GM21381 (cell line): Measurements from ENCODE around the gene DPP6.

Experiments
- ATAC-seq: cut with Tn5 transposase; IDR thresholded peaks from one replicate; pipeline ENCODE4 v1.9.1; 2021; ENCODE audit warnings: mild to moderate bottlenecking, moderate library complexity; ENCODE audit not compliant: unreplicated experiment

The DPP6 gene

GRCh38 chr7:154332811-154333580 lies 280.8 kb downstream of the DPP6 start:
- ATAC-seq = no peak

DNA sequence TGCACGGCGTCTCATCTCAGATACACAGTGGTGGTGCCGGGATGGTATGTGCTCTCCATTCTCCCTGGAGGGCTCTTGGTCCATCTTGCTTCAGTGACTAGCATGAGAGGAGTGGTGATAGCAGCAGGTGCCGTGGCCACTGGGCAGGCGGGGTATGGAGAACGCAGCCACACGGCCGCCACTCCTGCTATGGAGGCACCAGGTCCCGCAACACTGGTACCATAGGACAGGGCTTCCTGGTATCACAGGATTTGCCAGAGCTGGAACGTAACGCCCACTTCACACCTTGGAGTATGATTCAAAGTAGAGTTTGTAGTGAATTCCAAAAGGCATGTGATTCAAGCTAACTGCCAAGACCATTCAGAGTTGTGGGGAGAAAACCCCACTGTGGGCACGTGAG lies 284.1 kb downstream of the DPP6 start:
- no peak for ATAC-seq

GRCh38 chr7:154338701-154339506 lies 286.7 kb downstream of the DPP6 start:
- no peak for ATAC-seq

DNA sequence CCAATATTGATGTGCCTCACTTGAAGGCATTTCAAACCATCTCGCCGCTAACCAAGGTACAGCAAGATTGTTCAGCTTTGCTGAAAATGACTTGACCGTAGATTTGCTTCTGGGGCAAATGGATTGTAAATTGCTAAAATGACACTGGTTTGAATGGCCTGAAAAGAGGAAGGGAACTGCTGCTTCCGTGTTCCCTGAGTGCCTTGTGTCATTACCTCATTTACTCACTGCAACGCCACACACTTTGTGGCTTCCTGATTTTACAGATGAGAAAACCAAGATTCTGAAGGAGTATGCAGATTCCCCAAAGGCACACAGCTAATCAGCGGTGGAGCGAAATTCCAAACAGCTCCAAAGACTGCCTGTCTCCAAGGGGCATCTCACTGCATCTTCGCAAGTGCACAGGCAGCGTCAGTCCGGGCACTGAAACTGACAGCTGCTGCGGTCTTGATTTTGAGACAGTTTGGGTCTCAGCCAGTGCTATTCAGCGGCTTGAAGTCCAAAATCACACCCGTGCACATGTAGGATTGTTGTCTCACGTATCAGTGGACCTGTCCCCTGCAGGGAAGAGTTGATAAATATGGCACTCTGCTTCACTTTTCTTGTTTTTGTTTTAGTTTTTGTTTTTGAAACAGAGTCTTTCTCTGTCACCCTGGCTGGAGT lies 290.9 kb downstream of the DPP6 start:
- ATAC-seq = no peak

DNA sequence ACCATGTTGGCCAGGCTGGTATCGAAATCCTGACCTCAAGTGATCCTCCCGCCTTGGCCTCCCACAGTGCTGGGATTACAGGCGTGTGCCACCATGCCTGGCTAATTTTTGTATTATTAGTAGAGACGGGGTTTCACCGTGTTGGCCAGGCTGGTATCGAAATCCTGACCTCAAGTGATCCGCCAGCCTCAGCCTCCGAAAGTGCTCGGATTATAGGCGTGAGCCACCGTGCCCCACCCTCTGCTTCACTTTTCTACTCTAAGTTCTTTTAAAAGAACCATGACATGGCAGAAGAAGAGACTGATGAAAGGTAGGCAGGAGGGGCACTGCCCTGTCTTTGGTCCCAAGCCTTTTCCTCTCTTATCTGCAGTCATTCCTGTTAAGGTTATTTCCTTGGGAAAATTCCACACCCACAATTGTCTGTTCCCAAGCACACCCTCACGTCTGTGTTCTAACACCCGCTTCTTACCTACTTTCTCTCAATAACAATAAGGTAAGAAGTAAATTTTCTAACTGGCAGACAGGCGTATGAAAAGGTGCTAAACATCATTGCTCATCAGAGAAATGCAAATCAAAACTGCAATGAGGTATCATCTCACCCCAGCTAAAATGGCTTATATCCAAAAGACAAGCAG lies 291.7 kb downstream of the DPP6 start:
- no peak for ATAC-seq

DNA sequence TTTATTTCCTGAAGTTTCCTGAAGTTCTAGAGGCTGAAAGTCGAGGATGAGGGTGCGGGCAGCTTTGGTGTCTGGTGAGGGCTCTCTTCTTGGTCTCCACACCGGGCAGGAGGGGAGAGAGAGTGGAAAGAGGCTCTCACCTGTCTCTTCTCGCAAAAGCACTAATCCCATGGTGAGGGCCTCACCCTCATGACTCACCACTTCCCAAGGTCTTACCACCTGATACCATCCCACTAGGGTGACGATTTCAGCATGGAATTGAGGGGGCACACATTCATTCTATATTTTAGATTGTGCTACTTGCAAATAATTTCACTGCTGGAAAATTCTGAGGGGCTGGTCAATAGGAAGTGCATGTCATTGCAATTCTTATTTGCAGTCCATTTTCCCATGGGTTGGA lies 292.9 kb downstream of the DPP6 start:
- no peak for ATAC-seq

GRCh38 chr7:154347700-154348266 lies 295.6 kb downstream of the DPP6 start:
- ATAC-seq = no peak

DNA sequence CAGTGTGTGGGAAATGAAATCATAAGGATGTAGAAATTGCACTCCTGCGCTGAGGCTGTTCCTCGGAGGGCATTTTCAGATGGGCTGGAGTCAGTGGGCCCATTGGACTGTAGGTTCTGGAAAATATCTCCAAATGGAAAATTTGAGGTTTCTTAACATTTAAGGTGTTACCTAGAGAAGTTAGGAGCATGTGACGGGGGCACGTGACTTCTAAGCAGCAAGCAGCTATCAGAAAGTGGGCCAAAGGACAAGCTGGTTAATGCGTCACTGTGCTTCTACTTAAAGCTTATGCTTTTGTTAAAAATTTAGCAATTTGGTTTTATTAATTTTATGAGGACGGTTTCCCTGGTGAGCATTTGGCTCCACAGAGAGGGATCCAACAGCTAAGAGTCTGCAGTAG lies 298.7 kb downstream of the DPP6 start:
- ATAC-seq = no peak

- no peak for ATAC-seq
Measured at GRCh38 chr7:154353355-154353767, 301.2 kb downstream of the DPP6 start.

DNA sequence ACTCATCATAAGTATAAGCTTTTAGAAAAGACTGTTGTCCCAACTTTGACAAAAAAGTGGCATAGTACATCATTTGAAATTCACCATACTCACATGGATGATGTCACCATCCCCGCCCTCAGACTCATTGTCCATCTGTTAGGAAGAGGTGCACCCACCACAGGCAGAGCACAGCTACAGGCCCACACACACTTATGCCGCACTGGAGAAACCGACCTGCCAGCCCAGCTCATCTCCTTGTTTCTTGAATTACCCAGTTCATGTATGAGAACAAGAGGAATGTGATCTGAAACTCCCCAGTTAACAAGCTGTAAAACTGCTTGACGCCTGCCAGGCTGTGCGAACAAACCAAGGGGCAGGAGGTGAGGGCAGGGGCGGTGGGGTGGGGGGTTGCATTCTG lies 312.0 kb downstream of the DPP6 start:
- ATAC-seq = no peak

GRCh38 chr7:154371424-154371823 lies 319.2 kb downstream of the DPP6 start:
- ATAC-seq = no peak

- ATAC-seq = no peak
Measured at GRCh38 chr7:154372011-154372601, 319.9 kb downstream of the DPP6 start.

DNA sequence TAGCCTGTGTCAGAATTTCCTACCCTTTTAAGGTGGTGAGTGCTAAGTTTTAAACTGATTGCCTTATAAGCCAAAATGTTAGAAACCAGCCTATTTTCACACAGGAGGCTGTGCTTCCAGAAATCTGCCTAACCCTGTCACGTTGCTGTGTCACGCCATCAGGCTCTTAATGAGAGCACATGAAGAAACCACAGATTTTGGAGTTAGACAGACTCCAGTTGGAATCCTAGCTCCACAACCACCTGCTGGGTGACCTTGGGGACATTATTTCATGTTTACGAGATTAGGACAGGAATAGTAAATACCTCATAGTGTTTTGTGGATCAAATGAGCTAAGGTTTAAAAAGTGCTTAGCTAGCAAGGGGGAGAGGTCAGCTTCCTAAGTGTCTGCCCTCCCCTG lies 321.8 kb downstream of the DPP6 start:
- ATAC-seq = no peak

- ATAC-seq = no peak
Measured at GRCh38 chr7:154375956-154376355, 323.8 kb downstream of the DPP6 start.

- no peak for ATAC-seq
Measured at GRCh38 chr7:154380771-154381170, 328.6 kb downstream of the DPP6 start.

GRCh38 chr7:154383045-154383444 lies 330.8 kb downstream of the DPP6 start:
- ATAC-seq = no peak

- no peak for ATAC-seq
Measured at GRCh38 chr7:154385214-154385613, 333.0 kb downstream of the DPP6 start.

DNA sequence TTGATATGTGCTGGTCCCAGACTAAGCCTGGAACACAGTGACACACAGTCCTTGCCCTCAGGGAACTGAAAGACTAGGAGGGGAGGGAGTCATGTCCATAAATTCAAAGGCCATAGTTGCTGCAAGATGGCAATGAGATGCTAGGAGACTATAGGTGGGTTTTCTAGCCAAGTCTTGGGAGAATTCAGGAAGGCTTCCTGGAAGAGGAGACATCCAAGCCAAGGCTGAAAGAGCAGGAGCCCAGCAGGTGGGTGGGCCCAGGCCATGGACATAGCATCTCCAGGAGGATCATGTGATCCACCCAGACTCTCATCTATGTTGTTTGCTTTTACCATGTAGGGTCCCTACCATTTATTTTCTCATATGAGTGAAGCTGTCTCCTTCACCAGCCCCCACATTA lies 335.1 kb downstream of the DPP6 start:
- ATAC-seq = no peak

DNA sequence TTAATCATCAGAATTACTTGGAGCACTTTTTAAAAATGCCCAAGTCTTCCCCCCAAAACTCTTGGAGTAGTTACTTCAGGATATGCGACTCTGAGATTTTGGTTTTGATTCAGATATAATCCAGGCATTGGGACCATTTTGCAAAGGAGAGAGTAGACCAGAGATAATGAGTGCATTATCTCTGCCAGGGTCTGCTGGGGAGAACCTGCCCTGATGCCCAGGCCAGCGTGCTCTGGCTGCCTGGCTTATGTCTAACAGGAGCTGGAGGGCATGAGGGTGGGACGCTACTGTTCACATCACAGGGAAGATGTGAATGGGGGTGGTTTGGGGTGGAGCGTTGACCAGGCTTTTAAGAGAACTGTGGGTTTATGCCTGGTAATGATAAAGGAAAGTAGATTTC lies 336.2 kb downstream of the DPP6 start:
- no peak for ATAC-seq

DNA sequence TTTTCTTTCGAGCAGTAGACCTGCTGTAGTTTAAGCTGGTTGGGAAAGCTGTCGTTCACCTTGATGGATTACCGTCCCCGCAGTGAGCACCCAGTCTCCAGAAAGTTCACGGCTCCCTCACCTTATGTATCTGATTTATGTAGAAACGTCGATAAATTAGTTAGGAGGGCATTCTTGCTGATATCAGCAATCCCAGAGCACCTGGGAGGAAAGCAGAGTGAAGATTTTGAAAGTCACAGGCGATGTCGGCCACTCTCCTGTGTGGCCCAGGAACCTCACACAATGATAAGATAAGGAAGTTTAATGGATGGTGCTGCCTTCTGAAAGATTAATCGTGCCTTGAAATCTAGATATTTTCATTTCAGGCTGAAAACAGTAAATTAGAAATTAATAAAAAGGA lies 336.8 kb downstream of the DPP6 start:
- ATAC-seq = no peak

- no peak for ATAC-seq
Measured at GRCh38 chr7:154390961-154391360, 338.8 kb downstream of the DPP6 start.
